MM.1S (cell line): Measurements from ENCODE around the gene STEAP1.
"Not testable (repeated sequence)": the region's sequence is repeated elsewhere in the genome, so short reads cannot be mapped to it uniquely, and the experiment has no call there.

Experiments
- DNase-seq: peaks from one replicate; pipeline ENCODE4 v3.0.0-alpha.2; 2015
- H2AFZ ChIP-seq: fragments of 300-600 bp; sonication (generic); 2 replicates; pipeline ENCODE4 v1.6.0; 2016; ENCODE audit warnings: antibody characterized with exemption, low read length
- H3F3A ChIP-seq: fragments of 300-600 bp; sonication (generic); 2 replicates; pipeline ENCODE4 v1.6.1; 2016; ENCODE audit warnings: mild to moderate bottlenecking, antibody characterized with exemption, low read length, moderate library complexity, mixed read lengths; ENCODE audit not compliant: insufficient read depth
- H3K27ac ChIP-seq: fragments of 300-600 bp; sonication (generic); 2 replicates; pipeline ENCODE4 v1.5.1; 2016; ENCODE audit warnings: mild to moderate bottlenecking, low read length
- H3K27me3 ChIP-seq: fragments of 300-600 bp; sonication (generic); replicated peaks from 2 replicates; pipeline ENCODE4 v1.6.0; 2016; ENCODE audit warnings: low read length; ENCODE audit not compliant: insufficient read depth
- H3K36me3 ChIP-seq: fragments of 300-600 bp; sonication (generic); replicated peaks from 2 replicates; pipeline ENCODE4 v1.6.1; 2016; ENCODE audit warnings: mild to moderate bottlenecking, low read length, mixed read lengths; ENCODE audit not compliant: insufficient read depth
- H3K4me1 ChIP-seq: fragments of 300-600 bp; sonication (generic); 2 replicates; pipeline ENCODE4 v1.6.1; 2016; ENCODE audit warnings: low read length, mixed read lengths
- H3K4me2 ChIP-seq: fragments of 300-600 bp; sonication (generic); 2 replicates; pipeline ENCODE4 v1.6.0; 2016; ENCODE audit warnings: low read depth, low read length
- H3K4me3 ChIP-seq: fragments of 300-600 bp; sonication (generic); 2 replicates; pipeline ENCODE4 v1.5.1; 2016; ENCODE audit warnings: low read length, mixed read lengths
- H3K79me2 ChIP-seq: fragments of 300-600 bp; sonication (generic); 2 replicates; pipeline ENCODE4 v1.6.1; 2016; ENCODE audit warnings: mixed run types, low read length, mixed read lengths
- H3K9ac ChIP-seq: fragments of 300-600 bp; sonication (generic); 2 replicates; pipeline ENCODE4 v1.6.1; 2016; ENCODE audit warnings: low read length, mixed read lengths
- H3K9me2 ChIP-seq: fragments of 300-600 bp; sonication (generic); replicated peaks from 2 replicates; pipeline ENCODE4 v1.6.1; 2016; ENCODE audit warnings: mild to moderate bottlenecking, low read length, mixed read lengths; ENCODE audit not compliant: insufficient read depth
- H3K9me3 ChIP-seq: fragments of 300-600 bp; sonication (generic); replicated peaks from 2 replicates; pipeline ENCODE4 v1.6.1; 2016; ENCODE audit warnings: mild to moderate bottlenecking, low read length, mixed read lengths; ENCODE audit not compliant: insufficient read depth
- H4K20me1 ChIP-seq: fragments of 300-600 bp; sonication (generic); 2 replicates; pipeline ENCODE4 v1.6.1; 2016; ENCODE audit warnings: mild to moderate bottlenecking, low read length, moderate library complexity, mixed read lengths; ENCODE audit not compliant: insufficient read depth
- CTCF ChIP-seq: fragments of 300-600 bp; sonication (generic); IDR thresholded peaks from 2 replicates; pipeline ENCODE4 v1.5.1; 2016; ENCODE audit warnings: antibody characterized with exemption, low read length, mixed read lengths
- EZH2 ChIP-seq: fragments of 300-600 bp; sonication (generic); optimal IDR thresholded peaks from 2 replicates; pipeline ENCODE3; 2017; ENCODE audit warnings: low read depth, mild to moderate bottlenecking, antibody characterized with exemption, low read length, mixed read lengths
- EZH2phosphoT487 ChIP-seq: fragments of 300-600 bp; sonication (generic); IDR thresholded peaks from 2 replicates; pipeline ENCODE4 v1.6.1; 2018; ENCODE audit warnings: antibody characterized with exemption, low read length

The STEAP1 gene

GRCh38 chr7:90180649-90181048 lies 26.4 kb downstream of the STEAP1 start:
- Histone ChIP-seq H4K20me1 (no peaks in the 10 kb centered on the region), H3K9ac (no peak overlapping the region), H3K27me3 (0 out of 2 replicates have a peak, but pooled peaks cover 3% of the 10 kb centered on the region), H2AFZ (no peak overlapping the region), H3K4me2 (peak overlapping the region; percentile 43; the same call in 1 of the 2 replicates), H3K4me1 (peaks cover 35% of the 10 kb centered on the region), H3K79me2 (no peaks in the 10 kb centered on the region), H3F3A (peaks cover 25% of the 10 kb centered on the region), H3K9me3 (no peaks in the 10 kb centered on the region), H3K9me2 (no peaks in the 10 kb centered on the region), H3K27ac (peak overlapping the region; percentile 9; the same call in 1 of the 2 replicates), H3K4me3 (no peak overlapping the region), H3K36me3 (no peaks in the 10 kb centered on the region)
- TF ChIP-seq EZH2 (no peak), CTCF (no peak), EZH2phosphoT487 (no peak)
- no peak for DNase-seq

DNA sequence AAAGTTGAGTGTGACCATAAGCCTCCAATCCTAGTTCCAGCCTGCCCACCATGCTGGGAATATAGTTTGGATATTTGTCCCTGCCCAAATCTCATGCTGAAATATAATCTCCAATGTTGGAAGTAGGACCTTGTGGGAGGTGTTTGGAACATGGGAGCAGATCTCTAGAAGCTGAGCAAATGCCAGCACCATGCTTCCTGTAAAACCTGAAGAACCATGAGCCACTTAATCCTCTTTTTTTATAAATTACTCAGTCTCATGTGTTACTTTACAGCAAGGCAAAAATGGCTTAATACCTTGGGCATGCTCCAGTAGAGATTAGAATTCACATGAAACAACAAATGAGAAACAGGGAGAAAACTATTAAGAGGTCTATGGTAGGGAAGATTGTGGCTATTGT lies 27.2 kb downstream of the STEAP1 start:
- Histone ChIP-seq H3K4me3 (no peak overlapping the region), H3K4me2 (no peak overlapping the region; the same call in 1 of the 2 replicates), H4K20me1 (no peaks in the 10 kb centered on the region), H3K9ac (no peak overlapping the region), H2AFZ (no peak overlapping the region), H3F3A (peaks cover 25% of the 10 kb centered on the region), H3K9me3 (no peaks in the 10 kb centered on the region), H3K27me3 (0 out of 2 replicates have a peak, but pooled peaks cover 3% of the 10 kb centered on the region), H3K9me2 (no peaks in the 10 kb centered on the region), H3K27ac (no peak overlapping the region), H3K36me3 (no peaks in the 10 kb centered on the region), H3K79me2 (no peaks in the 10 kb centered on the region), H3K4me1 (peaks cover 35% of the 10 kb centered on the region)
- TF ChIP-seq CTCF (no peak), EZH2phosphoT487 (no peak), EZH2 (no peak)
- DNase-seq: no peak

DNA sequence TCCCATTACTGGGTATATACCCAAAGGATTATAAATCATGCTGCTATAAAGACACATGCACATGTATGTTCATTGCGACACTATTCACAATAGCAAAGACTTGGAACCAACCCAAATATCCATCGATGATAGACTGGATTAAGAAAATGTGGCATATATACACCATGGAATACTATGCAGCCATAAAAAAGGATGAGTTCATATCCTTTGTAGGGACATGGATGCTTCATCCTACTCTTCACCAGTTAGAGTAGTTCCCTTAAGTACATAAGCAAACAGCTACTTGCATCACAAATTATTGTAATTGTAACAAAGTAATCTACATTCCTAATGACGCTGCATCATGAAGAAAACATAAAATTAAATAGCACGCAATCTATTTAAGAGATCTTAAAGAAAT lies 32.0 kb downstream of the STEAP1 start:
- H3K79me2 ChIP-seq, H3K27ac ChIP-seq, H3K4me1 ChIP-seq, DNase-seq, H3K27me3 ChIP-seq, H3K9ac ChIP-seq, H4K20me1 ChIP-seq, H3K9me2 ChIP-seq, H3K9me3 ChIP-seq, H3K36me3 ChIP-seq, H3K4me3 ChIP-seq, H3K4me2 ChIP-seq, H2AFZ ChIP-seq, H3F3A ChIP-seq: not testable (repeated sequence)

GRCh38 chr7:90187507-90188050 lies 33.3 kb downstream of the STEAP1 start:
- no peak for TF ChIP-seq CTCF
- no peak for TF ChIP-seq EZH2phosphoT487
- Histone ChIP-seq H3K9ac (no peak overlapping the region), H3K9me3 (no peaks in the 10 kb centered on the region), H2AFZ (no peak overlapping the region), H3K4me3 (no peak overlapping the region), H3K79me2 (no peaks in the 10 kb centered on the region), H3K4me1 (no peaks in the 10 kb centered on the region), H3K36me3 (no peaks in the 10 kb centered on the region), H3F3A (no peaks in the 10 kb centered on the region), H3K27me3 (no peaks in the 10 kb centered on the region), H3K9me2 (no peaks in the 10 kb centered on the region), H3K27ac (no peak overlapping the region), H3K4me2 (no peak overlapping the region), H4K20me1 (no peaks in the 10 kb centered on the region)
- DNase-seq: no peak
